Neural cell (in vitro differentiated cells): ENCODE measurements around the gene POU6F2.

Experiments
- EP300 ChIP-seq: fragments of 450-650 bp; conservative IDR thresholded peaks from 2 replicates; pipeline ENCODE4 v1.6.1; 2014; ENCODE audit warnings: antibody characterized with exemption, mild to moderate bottlenecking, moderate library complexity; ENCODE audit not compliant: poor library complexity, severe bottlenecking
- EZH2 ChIP-seq: fragments of 200-600, 300-800 bp; shearing (Covaris generic), sonication (generic); IDR thresholded peaks from 2 replicates; pipeline ENCODE4 v1.6.1; 2014; ENCODE audit warnings: antibody characterized with exemption, low read length, borderline replicate concordance, mild to moderate bottlenecking; ENCODE audit not compliant: insufficient read depth, poor library complexity, severe bottlenecking
- MXI1 ChIP-seq: fragments of 450-650 bp; conservative IDR thresholded peaks from 2 replicates; pipeline ENCODE4 v1.6.1; 2014; ENCODE audit warnings: antibody characterized with exemption, mild to moderate bottlenecking; ENCODE audit not compliant: poor library complexity, severe bottlenecking
- POLR2AphosphoS5 ChIP-seq: IDR thresholded peaks from 2 replicates; pipeline ENCODE4 v1.6.1; 2012
- RAD21 ChIP-seq: fragments of 450-650 bp; conservative IDR thresholded peaks from 2 replicates; pipeline ENCODE4 v1.6.1; 2014; ENCODE audit warnings: antibody characterized with exemption, mild to moderate bottlenecking, moderate library complexity
- TF ChIP-seq, protein P1 (sequence below): fragments of 450-650 bp; IDR thresholded peaks from 2 replicates; pipeline ENCODE4 v1.5.1; 2014; ENCODE audit warnings: antibody characterized with exemption, mild to moderate bottlenecking, moderate library complexity; ENCODE audit not compliant: poor library complexity, severe bottlenecking
- TF ChIP-seq, protein P2 (sequence below): IDR thresholded peaks from 2 replicates; pipeline ENCODE4 v1.6.1; 2012; ENCODE audit warnings: borderline replicate concordance

DNA sequence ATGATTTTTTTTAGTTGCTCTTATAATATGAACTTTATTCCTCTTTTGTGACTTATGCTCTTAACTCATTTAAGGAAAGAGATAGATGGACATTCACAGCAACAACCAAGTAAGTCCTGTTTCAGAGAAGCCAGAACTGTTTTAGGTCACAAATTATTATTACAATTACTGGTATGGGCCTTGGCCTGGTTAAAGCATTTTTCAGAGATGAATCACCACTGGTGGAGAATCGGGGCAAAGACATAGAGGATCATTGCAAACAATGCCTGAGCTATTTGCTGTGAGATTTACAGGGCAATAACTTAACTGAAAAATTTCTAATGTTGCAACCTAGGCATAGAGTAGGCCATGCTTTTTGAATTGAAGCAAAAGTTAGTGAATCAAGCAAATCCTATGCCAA is 450.5 kb downstream of the POU6F2 start:
- TF ChIP-seq, protein P1, sequence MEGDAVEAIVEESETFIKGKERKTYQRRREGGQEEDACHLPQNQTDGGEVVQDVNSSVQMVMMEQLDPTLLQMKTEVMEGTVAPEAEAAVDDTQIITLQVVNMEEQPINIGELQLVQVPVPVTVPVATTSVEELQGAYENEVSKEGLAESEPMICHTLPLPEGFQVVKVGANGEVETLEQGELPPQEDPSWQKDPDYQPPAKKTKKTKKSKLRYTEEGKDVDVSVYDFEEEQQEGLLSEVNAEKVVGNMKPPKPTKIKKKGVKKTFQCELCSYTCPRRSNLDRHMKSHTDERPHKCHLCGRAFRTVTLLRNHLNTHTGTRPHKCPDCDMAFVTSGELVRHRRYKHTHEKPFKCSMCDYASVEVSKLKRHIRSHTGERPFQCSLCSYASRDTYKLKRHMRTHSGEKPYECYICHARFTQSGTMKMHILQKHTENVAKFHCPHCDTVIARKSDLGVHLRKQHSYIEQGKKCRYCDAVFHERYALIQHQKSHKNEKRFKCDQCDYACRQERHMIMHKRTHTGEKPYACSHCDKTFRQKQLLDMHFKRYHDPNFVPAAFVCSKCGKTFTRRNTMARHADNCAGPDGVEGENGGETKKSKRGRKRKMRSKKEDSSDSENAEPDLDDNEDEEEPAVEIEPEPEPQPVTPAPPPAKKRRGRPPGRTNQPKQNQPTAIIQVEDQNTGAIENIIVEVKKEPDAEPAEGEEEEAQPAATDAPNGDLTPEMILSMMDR, result no peak
- no peak for TF ChIP-seq POLR2AphosphoS5
- TF ChIP-seq EP300, result no peak
- no peak for TF ChIP-seq MXI1
- no peak for TF ChIP-seq EZH2
- TF ChIP-seq, protein P2, sequence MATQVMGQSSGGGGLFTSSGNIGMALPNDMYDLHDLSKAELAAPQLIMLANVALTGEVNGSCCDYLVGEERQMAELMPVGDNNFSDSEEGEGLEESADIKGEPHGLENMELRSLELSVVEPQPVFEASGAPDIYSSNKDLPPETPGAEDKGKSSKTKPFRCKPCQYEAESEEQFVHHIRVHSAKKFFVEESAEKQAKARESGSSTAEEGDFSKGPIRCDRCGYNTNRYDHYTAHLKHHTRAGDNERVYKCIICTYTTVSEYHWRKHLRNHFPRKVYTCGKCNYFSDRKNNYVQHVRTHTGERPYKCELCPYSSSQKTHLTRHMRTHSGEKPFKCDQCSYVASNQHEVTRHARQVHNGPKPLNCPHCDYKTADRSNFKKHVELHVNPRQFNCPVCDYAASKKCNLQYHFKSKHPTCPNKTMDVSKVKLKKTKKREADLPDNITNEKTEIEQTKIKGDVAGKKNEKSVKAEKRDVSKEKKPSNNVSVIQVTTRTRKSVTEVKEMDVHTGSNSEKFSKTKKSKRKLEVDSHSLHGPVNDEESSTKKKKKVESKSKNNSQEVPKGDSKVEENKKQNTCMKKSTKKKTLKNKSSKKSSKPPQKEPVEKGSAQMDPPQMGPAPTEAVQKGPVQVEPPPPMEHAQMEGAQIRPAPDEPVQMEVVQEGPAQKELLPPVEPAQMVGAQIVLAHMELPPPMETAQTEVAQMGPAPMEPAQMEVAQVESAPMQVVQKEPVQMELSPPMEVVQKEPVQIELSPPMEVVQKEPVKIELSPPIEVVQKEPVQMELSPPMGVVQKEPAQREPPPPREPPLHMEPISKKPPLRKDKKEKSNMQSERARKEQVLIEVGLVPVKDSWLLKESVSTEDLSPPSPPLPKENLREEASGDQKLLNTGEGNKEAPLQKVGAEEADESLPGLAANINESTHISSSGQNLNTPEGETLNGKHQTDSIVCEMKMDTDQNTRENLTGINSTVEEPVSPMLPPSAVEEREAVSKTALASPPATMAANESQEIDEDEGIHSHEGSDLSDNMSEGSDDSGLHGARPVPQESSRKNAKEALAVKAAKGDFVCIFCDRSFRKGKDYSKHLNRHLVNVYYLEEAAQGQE, result no peak
- TF ChIP-seq RAD21, result no peak
